Measurements from ENCODE around the gene SUPT16H. TPM values are rescaled to one million over a fixed set of nuclear protein-coding genes. Genes with fewer than 3 reads are reported as not detected.

SUPT16H gene
- total and polyA plus RNA-seq, 2 of the 13 experiments (the other 11 are each of a cell fraction or from before 2014, with no cell fraction given), result 77.5 to 230 TPM

- TF ChIP-seq MTA3 (CRISPR knock-in tag; IDR thresholded peaks at IDR 0.05) (0 out of 2 replicates have a peak, but pooled peaks have one; percentile 9), ZSCAN12 (CRISPR knock-in tag; IDR thresholded peaks at IDR 0.05) (no peak), SAP130 (CRISPR knock-in tag; IDR thresholded peaks at IDR 0.05; ENCODE audit: low read depth) (no peak), HDAC6 (IDR thresholded peaks at IDR 0.05; ENCODE audit: low read depth, low read length) (no peak), DR1 (CRISPR knock-in tag; IDR thresholded peaks at IDR 0.05) (0 out of 2 replicates have a peak, but pooled peaks have one; percentile 10), ZNF264 (CRISPR knock-in tag; IDR thresholded peaks at IDR 0.05) (peak; percentile 27; the same call in 1 of the 2 replicates), SP4 (CRISPR knock-in tag; IDR thresholded peaks at IDR 0.05) (no peak), ZNF17 (CRISPR knock-in tag; IDR thresholded peaks at IDR 0.05) (no peak), ZNF674 (CRISPR knock-in tag; IDR thresholded peaks at IDR 0.05; ENCODE audit: low read depth) (0 out of 2 replicates have a peak, but pooled peaks have one; percentile 72), MTERF4 (CRISPR knock-in tag; IDR thresholded peaks at IDR 0.05) (0 out of 2 replicates have a peak, but pooled peaks have one; percentile 79), ZNF629 (CRISPR knock-in tag; conservative IDR thresholded peaks at IDR 0.05) (no peak), ATF6 (CRISPR knock-in tag; conservative IDR thresholded peaks at IDR 0.05) (no peak)
- TF ChIP-seq, protein P1, sequence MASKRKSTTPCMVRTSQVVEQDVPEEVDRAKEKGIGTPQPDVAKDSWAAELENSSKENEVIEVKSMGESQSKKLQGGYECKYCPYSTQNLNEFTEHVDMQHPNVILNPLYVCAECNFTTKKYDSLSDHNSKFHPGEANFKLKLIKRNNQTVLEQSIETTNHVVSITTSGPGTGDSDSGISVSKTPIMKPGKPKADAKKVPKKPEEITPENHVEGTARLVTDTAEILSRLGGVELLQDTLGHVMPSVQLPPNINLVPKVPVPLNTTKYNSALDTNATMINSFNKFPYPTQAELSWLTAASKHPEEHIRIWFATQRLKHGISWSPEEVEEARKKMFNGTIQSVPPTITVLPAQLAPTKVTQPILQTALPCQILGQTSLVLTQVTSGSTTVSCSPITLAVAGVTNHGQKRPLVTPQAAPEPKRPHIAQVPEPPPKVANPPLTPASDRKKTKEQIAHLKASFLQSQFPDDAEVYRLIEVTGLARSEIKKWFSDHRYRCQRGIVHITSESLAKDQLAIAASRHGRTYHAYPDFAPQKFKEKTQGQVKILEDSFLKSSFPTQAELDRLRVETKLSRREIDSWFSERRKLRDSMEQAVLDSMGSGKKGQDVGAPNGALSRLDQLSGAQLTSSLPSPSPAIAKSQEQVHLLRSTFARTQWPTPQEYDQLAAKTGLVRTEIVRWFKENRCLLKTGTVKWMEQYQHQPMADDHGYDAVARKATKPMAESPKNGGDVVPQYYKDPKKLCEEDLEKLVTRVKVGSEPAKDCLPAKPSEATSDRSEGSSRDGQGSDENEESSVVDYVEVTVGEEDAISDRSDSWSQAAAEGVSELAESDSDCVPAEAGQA (IDR thresholded peaks at IDR 0.05; ENCODE audit: low read depth), result no peak
- TF ChIP-seq, protein P1 (CRISPR knock-in tag; IDR thresholded peaks at IDR 0.05; ENCODE audit: borderline replicate concordance), result no peak; the same call in 1 of the 2 replicates
- TF ChIP-seq, protein P2, sequence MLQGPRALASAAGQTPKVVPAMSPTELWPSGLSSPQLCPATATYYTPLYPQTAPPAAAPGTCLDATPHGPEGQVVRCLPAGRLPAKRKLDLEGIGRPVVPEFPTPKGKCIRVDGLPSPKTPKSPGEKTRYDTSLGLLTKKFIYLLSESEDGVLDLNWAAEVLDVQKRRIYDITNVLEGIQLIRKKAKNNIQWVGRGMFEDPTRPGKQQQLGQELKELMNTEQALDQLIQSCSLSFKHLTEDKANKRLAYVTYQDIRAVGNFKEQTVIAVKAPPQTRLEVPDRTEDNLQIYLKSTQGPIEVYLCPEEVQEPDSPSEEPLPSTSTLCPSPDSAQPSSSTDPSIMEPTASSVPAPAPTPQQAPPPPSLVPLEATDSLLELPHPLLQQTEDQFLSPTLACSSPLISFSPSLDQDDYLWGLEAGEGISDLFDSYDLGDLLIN (CRISPR knock-in tag; IDR thresholded peaks at IDR 0.05; ENCODE audit: borderline replicate concordance), result peak; percentile 26; the same call in 1 of the 2 replicates
- TF ChIP-seq, protein P3, sequence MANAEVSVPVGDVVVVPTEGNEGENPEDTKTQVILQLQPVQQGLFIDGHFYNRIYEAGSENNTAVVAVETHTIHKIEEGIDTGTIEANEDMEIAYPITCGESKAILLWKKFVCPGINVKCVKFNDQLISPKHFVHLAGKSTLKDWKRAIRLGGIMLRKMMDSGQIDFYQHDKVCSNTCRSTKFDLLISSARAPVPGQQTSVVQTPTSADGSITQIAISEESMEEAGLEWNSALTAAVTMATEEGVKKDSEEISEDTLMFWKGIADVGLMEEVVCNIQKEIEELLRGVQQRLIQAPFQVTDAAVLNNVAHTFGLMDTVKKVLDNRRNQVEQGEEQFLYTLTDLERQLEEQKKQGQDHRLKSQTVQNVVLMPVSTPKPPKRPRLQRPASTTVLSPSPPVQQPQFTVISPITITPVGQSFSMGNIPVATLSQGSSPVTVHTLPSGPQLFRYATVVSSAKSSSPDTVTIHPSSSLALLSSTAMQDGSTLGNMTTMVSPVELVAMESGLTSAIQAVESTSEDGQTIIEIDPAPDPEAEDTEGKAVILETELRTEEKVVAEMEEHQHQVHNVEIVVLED (CRISPR knock-in tag; IDR thresholded peaks at IDR 0.05; ENCODE audit: borderline replicate concordance), result no peak
Measured at GRCh38 chr14:21382886-21383847, 652 bp downstream of the SUPT16H start (continued).

Data from HepG2 (cell line).